ENCODE data around the gene SASS6.

The SASS6 gene, protein sequence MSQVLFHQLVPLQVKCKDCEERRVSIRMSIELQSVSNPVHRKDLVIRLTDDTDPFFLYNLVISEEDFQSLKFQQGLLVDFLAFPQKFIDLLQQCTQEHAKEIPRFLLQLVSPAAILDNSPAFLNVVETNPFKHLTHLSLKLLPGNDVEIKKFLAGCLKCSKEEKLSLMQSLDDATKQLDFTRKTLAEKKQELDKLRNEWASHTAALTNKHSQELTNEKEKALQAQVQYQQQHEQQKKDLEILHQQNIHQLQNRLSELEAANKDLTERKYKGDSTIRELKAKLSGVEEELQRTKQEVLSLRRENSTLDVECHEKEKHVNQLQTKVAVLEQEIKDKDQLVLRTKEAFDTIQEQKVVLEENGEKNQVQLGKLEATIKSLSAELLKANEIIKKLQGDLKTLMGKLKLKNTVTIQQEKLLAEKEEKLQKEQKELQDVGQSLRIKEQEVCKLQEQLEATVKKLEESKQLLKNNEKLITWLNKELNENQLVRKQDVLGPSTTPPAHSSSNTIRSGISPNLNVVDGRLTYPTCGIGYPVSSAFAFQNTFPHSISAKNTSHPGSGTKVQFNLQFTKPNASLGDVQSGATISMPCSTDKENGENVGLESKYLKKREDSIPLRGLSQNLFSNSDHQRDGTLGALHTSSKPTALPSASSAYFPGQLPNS

DNA sequence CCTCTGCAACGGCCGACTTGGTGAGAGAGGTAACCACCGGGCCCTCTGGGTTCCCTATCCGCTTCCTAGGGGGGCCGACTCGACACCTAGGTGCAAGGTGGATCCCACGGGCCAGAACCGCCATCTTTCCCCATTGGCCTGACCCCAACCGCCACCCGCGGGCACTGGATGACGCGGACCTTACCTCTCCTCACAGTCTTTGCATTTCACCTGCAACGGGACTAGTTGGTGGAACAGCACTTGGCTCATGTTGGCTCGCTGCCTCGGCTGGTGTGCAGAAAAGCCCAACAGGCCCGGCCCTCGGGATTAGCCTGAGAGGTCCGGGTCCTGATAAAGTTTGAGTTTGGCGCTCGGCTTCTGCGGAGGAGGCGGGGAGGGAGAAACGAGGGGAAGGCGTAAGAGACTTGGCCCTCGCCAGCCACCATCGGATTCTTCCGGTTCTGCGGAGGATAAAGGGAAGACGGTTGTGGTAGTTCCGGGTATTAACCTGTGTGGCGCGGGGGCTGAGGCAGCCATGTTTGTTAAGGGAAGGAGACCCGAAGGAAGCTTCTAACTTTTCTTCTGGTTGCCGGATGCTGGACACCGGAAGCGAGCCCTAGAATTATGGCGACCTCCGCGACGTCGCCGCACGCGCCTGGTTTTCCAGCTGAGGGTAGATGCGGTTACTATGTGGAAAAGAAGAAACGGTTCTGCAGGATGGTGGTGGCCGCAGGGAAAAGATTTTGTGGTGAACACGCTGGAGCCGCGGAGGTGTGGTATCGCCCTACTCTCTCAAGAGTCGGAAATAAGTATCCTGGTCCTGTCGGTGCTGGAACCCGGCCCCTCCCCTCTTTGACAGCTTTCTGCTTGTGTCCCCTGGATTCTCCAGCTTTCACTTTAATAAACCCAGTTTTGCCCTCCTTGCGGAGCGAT, at the start of gene SASS6, which contains the start of gene TRMT13:
SASS6 (minus strand) TSS at position 365 of the 912 bp plus-strand sequence; CDS start at position 249, 116 bp downstream.
TRMT13 (plus strand) TSS at position 598 of the 912 bp plus-strand sequence; CDS start at position 604, 6 bp downstream.
- DNase-seq: peak; percentile 99

DNA sequence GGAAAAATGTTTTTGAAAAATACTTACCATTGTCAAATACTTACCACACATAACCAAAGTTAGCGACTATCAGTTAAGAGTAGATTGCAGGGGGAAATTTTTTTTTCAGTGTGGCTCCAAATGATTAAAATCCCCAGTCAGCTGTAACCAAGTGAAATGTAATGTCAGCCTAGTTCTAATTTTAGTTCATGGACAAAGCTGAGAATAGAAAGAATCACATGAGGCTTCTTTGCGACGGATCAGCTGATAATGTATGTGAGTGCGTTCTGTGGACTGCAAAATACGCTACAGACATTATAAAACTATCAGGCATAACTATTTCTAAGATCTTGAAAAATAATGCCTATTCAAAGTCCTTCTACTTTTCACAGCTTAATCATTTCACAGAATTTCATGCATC, 45.4 kb upstream of the SASS6 start, which contains the start of gene LRRC39:
LRRC39 (minus strand) TSS at position 166 of the 400 bp plus-strand sequence. CDS start 9,740 bp downstream, outside the sequence.
- no peak for DNase-seq

- no peak for DNase-seq
Observed at GRCh38 chr1:100177295-100178041, 44.7 kb upstream of the SASS6 start.

GRCh38 chr1:100168051-100168450, 35.3 kb upstream of the SASS6 start:
- no peak for DNase-seq

- no peak for DNase-seq
Observed at GRCh38 chr1:100164702-100165101, 32.0 kb upstream of the SASS6 start.

DNA sequence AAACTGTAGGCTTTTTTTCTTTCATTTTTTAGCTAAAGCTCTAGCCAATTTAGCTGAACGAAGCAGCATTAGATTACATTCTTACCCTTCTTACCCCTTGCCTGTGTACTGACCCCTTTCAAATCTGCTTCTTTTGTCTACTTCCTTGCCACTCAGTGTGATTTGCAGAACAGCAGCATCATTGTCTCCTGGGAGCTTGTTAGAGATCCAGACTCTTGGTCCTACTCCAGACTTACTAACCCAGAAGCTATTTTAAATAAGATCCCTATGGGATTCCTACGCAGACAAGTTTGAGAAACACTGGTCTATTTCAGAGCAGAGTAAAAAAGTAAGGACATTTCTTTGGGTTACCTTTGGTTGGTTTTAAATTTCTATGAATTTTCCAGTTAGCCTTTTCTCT, 31.5 kb upstream of the SASS6 start:
- no peak for DNase-seq

DNA sequence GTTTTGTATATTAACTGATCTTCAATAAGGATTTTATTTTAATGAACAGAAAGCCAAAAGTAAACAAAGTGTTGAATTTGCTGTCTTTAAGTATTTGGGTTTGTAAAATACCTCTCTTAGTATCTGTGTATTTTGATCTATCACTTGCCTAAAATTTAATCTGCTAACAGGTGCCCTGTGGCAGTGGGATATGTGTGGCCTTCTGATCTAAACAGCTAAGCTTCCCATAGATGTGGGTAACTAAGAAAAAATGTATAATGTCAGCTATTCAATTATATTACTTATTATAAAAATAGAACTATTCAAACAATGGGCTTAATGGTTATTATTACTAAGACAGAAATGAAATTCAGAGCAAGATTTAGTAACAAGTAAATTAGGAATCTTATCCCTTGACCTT, 30.2 kb upstream of the SASS6 start:
- DNase-seq: no peak

DNA sequence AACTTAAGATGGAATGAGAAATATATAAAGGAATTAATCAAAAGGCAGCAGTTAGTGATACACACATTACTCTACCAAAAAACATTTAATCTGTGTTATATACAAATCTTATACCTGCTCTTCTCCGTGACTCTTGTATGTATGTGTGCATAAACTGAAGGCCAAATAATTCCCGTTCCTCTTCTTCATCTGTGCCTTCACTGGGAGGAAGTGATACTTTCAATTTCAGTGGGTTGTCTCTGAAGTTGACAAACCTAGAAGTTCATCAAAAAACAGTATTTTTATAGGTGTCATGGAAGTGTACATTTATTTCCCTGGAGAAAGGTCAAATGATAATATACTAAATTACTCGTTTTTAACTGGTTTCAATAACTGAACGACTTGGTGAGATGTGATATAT, 19.5 kb upstream of the SASS6 start:
- DNase-seq: no peak

DNA sequence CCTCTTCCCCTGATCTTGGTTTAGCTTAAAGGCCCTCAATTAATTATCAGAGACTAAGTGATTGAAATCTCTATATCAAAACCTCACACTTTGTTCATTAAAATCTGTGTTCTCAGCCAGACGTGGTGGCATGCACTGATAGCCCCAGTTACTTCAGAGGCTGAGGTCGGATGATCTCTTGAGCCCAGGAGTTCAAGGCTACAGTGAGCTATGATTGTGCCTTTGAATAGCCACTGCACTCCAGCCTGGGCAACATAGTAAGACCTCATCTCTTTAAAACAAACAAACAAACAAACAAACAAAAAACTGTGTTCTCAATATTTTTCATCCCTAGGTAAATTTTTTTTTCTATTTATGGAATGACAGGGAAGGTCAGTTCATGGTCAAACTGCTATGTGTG, 18.9 kb upstream of the SASS6 start:
- DNase-seq: no peak

- no peak for DNase-seq
Observed at GRCh38 chr1:100147875-100148274, 15.1 kb upstream of the SASS6 start.

GRCh38 chr1:100146958-100147357, 14.2 kb upstream of the SASS6 start:
- no peak for DNase-seq

DNA sequence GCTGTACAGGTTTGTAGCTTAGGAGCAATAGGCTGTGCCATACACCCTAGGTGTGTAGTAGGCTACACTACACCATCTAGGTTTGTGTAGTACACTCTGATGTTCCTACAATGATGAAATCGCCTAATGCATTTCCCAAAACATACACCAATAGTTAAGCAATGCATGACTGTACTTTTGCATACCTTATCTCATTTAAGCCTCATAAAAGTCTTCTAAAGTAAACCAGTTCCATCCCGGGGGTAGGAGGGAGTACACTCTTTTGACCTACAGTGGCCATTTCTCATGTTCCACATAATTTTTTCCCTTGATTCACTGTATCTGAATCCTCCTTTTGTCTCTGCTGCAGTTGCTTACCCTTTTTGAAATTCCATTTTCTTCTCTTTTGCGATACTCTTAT, 12.4 kb upstream of the SASS6 start:
- DNase-seq: no peak

DNA sequence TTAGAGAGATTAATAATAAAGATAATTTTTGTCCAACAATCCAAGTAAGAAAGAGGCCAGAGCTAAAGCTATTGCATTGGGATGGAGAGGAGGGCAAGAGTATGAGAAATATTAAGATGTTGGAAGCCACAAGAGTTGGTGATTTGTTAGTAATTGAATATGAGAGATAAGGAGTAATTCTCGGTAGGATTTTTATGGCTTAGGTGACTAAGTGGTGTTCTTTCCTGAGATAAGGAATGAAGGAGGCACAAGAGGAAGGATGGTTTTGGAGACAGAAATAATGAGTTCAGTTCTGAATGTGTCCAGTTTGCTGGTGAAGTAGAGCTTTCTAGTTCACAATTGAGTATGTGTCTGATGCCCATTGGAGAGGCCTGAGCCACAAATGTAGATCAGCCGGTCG, 9.6 kb upstream of the SASS6 start:
- DNase-seq: no peak

DNA sequence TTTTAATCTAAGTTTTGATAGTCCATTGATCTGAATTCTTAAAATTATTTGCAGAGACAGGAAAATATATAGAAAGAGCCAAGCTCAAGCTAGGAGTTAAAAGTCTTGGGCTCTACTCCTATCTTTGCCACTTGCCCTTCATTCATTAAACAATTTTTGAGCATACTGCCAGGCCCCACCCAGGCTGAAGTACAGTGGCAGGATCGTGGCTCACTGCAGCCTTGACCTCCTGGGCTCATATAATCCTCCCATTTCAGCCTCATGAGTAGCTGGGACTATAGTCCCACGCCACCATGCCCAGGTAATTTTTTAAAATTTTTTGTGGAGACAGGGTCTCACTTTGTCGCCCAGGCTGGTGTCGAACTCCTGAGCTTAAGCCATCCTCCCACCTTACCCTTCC, 8.5 kb upstream of the SASS6 start:
- no peak for DNase-seq

- DNase-seq: no peak
Observed at GRCh38 chr1:100137602-100138001, 4.9 kb upstream of the SASS6 start.

GRCh38 chr1:100134872-100135271, 2.1 kb upstream of the SASS6 start:
- peak; percentile 34 for DNase-seq

DNA sequence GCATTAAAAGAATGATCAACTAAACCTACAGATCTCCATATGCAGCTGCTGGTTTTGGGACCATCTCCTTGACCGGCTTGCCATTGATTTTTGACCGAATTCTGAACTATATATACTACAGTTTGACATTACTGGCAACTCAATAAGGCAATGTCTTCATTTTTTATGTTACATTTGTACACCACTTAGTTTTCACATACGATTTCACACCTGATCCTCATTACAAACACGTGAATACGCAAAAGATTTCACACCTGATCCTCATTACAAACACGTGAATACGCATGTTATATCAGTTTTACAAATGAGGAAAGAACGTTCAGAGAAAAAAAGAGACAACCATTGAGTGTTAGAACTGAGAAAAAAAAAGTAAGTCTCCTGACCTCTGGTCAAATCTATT, 1.1 kb downstream of the SASS6 start:
- DNase-seq: no peak

DNA sequence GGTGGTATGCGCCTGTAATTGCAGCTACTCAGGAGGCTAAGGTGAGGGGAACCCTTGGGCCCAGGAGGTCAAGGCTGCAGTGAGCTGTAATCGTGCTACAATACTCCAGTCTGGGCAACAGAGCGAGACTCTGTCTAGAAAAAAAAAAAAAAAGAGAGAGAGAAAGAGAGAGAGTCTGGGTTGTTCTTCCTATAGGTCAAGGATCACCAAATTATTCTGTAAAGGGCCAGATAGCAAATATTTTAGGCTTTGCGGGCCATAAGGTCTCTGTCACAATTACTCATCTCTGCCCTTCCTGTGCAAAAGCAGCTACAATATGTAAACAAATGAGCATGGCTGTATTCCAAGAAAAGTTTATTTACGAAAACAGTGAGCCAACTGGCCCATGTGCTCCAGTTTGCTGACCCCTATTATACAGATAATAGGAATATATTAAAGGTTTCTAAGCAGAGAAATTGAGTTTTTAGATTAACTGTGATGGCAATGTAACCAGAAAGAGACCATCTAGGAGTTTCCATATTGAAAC, 2.1 kb downstream of the SASS6 start:
- DNase-seq: peak; percentile 43

- no peak for DNase-seq
Observed at GRCh38 chr1:100127226-100127625, 5.5 kb downstream of the SASS6 start.

GRCh38 chr1:100122177-100122576, 10.6 kb downstream of the SASS6 start:
- DNase-seq: no peak

DNA sequence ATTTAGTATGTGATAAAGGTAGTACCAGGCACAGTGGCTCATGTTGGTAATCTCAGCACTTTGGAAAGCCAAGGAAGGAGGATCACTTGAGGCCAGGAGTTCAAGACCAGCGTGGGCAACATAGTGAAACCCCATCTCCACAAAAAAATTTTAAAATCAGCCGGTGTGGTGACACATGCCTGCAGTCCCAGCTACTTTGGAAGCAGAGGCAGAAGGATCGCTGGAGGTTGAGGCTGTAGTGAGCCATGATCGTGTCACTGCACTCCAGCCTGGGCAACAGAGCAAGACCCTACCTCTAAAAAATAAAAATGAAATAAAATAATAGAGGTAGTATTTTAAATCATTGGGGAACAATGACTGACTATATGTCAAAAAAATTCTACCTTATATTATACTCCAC, 17.2 kb downstream of the SASS6 start:
- DNase-seq: no peak

GRCh38 chr1:100109554-100110066, 23.1 kb downstream of the SASS6 start:
- DNase-seq: no peak
